ENCODE results near the gene ATP1A2.

ATP1A2 gene

GRCh38 chr1:160115545-160116282 lies at the start of gene ATP1A2:
ATP1A2 (plus strand) TSS chr1:160115759; CDS start chr1:160115862, 103 bp downstream.
- ChIA-PET POLR2A (no interaction called here), CTCF (interaction anchor here (0.7 kb wide), 1 partner anchor 8 kb away, joined by 3 read pairs; no protein-coding TSS in a partner anchor)
- H3K4me1 ChIP-seq (ENCODE audit: control insufficient read depth, insufficient read depth, low read length) = no peaks in the 10 kb centered on the region
- no peaks in the 10 kb centered on the region for H3K9me3 ChIP-seq (ENCODE audit: control insufficient read depth, insufficient read depth, low read depth, low read length)
- no peak within 1 kb of the TSS for H3K27ac ChIP-seq (ENCODE audit: extremely low read depth, low read depth, low read length)
- no peaks in the 10 kb centered on the region for H3K36me3 ChIP-seq (ENCODE audit: control insufficient read depth in 2 of 2, insufficient read depth in 1 of 2, low read length in 2 of 2)
- no peak within 1 kb of the TSS for H3K4me3 ChIP-seq (ENCODE audit: low read depth, low read length)
- TF ChIP-seq EGR2 (tag by site-specific recombination; IDR thresholded peaks at IDR 0.05; ENCODE audit: low read depth) (peak; percentile 90), ZNF548 (tag by site-specific recombination; IDR thresholded peaks at IDR 0.05) (no peak), ZNF366 (tag by site-specific recombination; conservative IDR thresholded peaks at IDR 0.05) (no peak), ZFHX2 (tag by site-specific recombination; conservative IDR thresholded peaks at IDR 0.05) (peak; percentile 78), ZNF621 (tag by site-specific recombination; IDR thresholded peaks at IDR 0.05) (no peak), BCL6B (tag by site-specific recombination; IDR thresholded peaks at IDR 0.05) (no peak), WT1 (tag by site-specific recombination; IDR thresholded peaks at IDR 0.05) (no peak), ZFP69B (tag by site-specific recombination; IDR thresholded peaks at IDR 0.05) (no peak), ZNF544 (tag by site-specific recombination; IDR thresholded peaks at IDR 0.05) (no peak)

GRCh38 chr1:160066829-160067745 lies 48.5 kb upstream of the ATP1A2 start:
- no peaks in the 10 kb centered on the region; the same call in 1 of the 2 replicates for H3K4me1 ChIP-seq (ENCODE audit: control insufficient read depth, insufficient read depth, low read length)
- H3K9me3 ChIP-seq (ENCODE audit: control insufficient read depth, insufficient read depth, low read depth, low read length) = no peaks in the 10 kb centered on the region
- ChIA-PET CTCF (interaction anchor here (0.7 to 3.3 kb wide), 8 partner anchors 8 to 42 kb away, joined by 3 to 24 read pairs (median 6); no protein-coding TSS in a partner anchor), POLR2A (no interaction called here)
- H3K36me3 ChIP-seq (ENCODE audit: control insufficient read depth in 2 of 2, insufficient read depth in 1 of 2, low read length in 2 of 2) = no peaks in the 10 kb centered on the region
- TF ChIP-seq ZNF155 (tag by site-specific recombination; IDR thresholded peaks at IDR 0.05) (no peak), ZNF416 (tag by site-specific recombination; IDR thresholded peaks at IDR 0.05) (no peak), ZNF362 (tag by site-specific recombination; IDR thresholded peaks at IDR 0.05) (no peak), ZNF211 (tag by site-specific recombination; IDR thresholded peaks at IDR 0.05; ENCODE audit: low read depth) (no peak), EGR2 (tag by site-specific recombination; IDR thresholded peaks at IDR 0.05; ENCODE audit: low read depth) (peak; percentile 34; the same call in 1 of the 2 replicates), ZNF558 (tag by site-specific recombination; IDR thresholded peaks at IDR 0.05) (no peak), ZNF184 (tag by site-specific recombination; IDR thresholded peaks at IDR 0.05) (no peak), INSM2 (tag by site-specific recombination; IDR thresholded peaks at IDR 0.05) (no peak), ZNF146 (tag by site-specific recombination; IDR thresholded peaks at IDR 0.05) (no peak), ZNF670 (tag by site-specific recombination; IDR thresholded peaks at IDR 0.05; ENCODE audit: low read depth) (no peak), ZFHX2 (tag by site-specific recombination; conservative IDR thresholded peaks at IDR 0.05) (0 out of 2 replicates have a peak, but pooled peaks have one; percentile 33), ZBTB17 (tag by site-specific recombination; IDR thresholded peaks at IDR 0.05) (no peak)
- H3K4me3 ChIP-seq (ENCODE audit: low read depth, low read length) = no peak overlapping the region
- H3K27ac ChIP-seq (ENCODE audit: extremely low read depth, low read depth, low read length) = no peak overlapping the region

All from HEK293 (cell line).